Suppressor macrophage treated with lipopolysaccharide for 1 hour (primary cell): ENCODE data around the gene COL4A4.

Experiments used
- DNase-seq, 3 donors: peaks; one replicate each; pipeline ENCODE4 v3.0.0-alpha.2; 2020 to 2022

The COL4A4 gene

DNA sequence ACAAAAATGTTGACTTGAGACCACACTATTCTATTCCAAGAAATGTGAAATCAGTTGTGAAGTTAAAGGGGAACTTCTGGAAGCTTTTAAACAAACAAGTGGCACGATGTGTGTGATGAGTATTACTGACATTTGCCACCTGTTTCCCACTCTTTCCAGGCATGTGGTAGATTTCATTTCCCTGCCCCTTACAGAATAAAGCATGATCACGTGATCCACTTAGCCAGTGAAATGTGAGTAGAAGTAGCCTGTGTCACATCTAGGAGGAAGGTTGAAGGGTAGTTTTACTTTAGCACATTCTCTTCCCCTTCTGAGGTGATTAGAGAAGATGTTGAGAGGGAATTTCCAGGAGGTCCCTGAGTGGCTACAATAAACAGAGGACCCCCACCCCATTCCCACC, 3.8 kb downstream of the COL4A4 start:
- DNase-seq: no peak

DNA sequence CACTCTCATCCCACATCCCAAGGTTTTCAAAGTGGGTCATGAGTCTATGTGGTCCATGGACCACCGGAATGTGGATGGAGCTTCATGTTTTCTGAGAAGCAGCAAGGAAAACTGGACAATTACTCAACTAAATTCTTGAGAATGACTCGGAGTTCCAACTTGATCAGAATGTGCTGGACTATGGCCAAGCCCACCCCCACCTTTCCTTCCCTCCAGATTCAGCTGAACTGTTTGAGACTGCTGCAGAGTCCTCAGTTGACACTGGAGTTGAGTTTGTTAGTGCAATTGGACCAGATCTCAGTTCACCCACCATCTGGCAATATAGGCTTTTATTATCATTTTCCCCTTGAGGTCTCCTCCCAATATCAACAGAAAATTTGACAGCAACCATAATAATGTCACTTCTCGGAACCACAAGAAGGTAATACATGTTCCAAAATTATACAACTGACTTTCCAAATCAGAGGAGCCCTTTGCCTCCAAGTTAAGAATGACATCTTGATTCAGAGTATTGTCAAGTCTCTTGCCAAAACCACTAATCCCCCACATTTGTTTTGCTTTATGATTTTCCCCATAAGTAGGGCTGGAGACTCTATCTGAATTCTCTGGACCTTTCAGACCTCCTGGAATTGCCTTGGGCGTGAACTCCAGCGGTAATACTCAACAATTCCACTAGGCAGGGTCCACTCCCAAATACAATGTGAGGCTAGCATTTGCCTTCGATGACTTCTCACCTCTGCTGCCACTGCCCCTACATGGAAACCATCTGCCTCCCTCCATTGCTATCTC, 8.8 kb downstream of the COL4A4 start:
- DNase-seq: no peak

DNA sequence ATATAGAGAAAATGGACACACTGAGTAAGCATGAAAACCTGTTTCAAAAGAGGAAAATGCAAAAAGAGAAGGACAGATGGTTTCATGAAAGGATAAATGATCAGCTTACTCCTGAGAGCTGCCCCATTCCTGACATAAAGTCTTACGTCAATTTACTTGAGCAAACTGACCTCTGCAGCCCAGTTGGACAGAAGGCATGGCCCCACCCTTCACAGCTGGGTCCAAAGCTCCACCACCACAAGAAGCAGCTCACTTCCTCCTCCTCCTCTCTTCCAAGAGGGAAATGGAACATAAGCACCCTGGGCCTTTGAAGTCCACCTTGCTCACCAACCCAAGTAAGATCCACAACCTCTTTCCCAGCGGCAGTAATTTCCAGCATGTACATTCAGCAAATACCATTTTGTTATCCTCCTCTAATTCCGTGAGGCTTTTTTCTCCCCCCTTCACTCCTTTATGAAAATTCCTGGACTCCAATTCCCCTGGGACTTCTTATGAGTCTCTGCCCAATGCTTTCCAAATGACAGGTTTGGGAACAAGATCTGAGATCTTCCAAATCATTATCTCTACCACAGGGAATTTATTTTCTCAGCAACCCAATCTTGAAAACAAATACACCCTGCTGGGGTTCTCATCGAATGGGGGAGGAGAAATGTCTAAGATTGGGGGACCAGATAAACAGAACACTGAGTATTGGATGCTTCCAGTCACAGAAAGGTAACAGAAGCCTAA, 10.1 kb downstream of the COL4A4 start:
- DNase-seq: no peak

DNA sequence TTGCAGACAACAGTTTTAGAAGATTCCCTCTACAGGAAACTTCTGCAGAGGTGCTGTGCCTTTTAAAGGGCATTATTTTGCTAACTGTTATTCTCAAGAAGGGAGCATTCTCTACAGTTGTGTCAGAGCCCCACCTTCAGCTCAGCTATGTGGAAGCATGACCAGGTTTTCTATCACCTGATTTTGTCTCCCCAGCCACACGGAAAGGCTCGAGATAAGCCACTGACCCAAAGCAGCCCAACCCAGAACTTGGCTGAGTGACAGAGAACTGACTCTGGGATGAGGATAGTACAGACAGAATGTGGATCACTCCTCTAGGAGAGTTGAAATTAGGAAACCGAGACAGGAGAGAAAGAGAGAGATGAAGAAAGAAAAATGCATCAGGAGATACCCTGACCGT, 10.7 kb downstream of the COL4A4 start:
- DNase-seq: no peak

DNA sequence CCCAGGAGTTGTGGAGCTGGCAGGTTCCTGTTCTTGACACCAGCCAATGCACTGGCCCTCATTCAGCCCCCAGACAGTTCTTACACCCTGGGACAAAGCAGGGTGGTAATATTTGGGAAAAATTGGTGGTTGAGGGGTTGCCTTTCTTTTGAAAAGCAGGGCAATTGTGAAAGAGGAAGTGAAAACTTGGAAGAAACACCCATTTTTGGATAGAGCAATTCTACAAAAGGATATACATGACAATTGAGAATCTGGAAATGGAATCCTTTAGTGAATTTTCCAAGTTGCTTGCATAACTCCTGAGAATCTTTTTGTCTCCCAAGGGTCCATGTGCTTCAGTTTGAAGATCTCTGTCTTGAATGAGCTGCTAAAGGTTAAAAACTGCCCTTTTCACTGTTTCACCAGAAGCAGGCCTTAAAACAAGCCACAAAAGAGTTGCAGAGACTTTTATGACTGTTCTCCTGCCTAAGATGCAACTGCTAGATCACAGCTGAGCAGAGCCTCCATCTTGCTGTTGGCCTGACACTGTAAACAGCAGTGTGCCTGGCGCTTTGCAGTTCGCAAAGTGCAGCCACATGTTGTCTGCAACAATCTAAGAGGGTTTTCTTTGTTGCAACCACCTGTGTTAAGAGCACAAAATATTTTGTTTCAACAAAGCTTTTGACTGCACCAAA, 11.8 kb downstream of the COL4A4 start:
- DNase-seq: no peak

DNA sequence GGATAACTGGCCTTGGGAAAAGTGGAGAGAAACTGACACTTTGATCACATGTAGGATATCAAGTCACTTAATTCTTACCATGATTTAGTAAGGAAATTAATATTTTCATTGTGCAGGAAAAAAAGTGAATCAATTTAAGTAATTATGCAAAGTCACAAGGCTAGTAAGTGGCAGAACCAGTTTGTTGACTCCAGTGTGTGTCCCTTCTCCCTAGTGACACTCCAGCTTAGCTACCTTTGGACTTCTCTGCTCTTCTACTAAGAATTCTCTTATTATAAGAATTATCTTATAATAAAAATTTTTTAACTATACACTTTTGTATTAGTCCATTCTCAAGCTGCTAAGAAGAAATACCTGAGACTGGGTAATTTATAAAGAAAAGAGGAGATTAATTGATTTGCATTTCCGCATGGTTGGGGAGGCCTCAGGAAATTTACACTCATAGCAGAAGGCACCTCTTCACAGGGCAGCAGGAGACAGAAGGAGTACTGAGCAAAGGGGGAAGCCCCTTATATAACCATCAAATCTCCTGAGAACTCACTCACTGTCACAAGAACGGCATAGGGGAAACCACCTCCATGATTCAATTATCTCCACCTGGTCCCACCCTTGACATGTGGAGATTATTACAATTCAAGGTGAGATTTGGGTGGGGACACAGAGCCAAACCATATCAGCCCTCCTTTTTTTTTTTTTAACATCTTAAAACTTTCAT, 13.6 kb downstream of the COL4A4 start:
- no peak for DNase-seq

DNA sequence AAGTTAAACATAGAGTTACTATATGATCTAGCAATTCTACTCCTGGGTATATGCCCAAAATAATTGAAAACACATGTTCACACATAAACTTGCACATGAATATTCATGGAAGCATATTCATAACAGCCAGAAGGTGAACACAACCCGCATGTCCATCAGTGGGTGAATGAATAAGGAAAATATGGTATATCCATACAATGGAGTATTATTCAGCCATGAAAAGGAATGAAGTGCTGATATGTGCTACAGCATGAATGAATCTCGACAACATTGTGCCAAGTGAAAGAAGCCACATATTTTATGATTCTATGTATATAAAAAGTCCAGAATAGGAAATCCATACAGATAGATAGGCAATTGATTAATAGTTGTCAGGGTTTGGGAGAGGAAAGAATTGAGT, 15.9 kb downstream of the COL4A4 start:
- no peak for DNase-seq

DNA sequence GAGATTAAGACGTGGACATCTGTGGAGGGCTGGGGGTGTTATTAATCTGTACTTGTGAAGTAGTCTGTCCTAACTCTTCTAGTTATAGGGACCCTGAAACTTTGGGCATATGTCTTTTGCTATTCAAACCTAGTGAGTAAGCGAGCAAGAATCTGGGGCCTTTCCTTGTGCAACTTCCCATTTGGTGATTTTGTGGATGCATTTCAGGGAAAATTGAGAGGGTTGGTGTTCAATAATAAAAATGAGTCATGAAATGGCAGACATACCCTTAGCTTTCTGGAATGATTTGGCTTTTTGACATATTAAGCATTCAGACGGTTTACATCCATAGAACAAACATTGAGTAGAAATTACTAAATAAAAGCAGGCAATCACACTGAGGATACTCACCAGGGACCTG, 17.0 kb downstream of the COL4A4 start:
- DNase-seq: no peak

DNA sequence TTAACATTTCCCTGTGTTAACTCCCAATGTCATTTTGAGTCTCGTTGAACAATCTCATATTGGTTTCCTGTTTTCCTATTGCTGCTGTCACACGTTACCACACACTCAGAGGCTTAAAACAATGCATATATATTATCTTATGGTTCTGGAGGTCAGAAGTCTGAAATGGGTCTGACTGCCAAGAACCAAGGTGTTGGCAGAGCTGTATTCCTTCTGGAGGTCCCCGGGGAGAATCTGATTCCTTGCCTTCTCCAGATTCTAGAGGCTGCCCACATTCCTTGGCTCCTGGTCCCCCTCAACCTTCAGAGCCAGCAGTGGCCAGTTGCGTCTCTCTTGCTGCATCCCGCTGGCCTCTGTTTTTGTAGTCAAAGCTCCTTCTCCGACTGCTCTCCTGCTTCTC, 17.5 kb downstream of the COL4A4 start:
- DNase-seq: no peak

DNA sequence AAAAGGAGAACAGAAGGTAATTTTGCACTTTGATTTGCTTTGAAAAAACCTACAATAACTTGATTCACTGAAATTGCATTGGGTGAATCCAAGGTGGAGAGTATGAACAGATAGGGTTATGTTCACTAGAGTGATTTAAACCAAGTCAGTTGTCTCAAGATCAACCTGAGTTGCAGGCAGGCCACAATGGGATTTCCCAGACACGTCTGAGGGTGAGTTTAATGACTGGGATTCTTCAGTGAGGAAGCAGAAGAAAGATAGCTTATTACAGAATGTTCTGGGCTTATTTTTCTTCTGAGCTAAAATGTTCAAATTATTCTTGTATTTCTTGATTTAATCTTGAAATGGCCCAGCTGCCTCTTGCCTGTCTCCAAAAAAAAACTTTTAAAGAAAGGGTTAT, 20.1 kb downstream of the COL4A4 start:
- no peak for DNase-seq

DNA sequence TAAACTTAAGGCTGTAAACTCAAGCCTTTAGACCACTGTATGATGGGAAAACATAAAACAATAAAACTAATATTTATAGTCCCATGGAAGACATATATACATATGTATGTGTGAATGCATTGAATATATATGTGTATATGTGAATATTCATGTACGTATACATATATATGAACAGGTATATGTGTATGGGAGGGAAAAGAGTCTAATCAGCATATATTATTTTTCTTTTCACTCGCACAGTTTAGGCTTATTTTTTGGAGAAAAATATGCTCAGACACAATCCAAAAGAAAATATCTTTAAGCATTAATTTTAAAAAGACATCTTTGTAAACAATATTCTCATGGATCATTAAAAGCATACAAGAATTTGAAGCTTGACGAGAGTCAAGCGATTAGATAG, 22.7 kb downstream of the COL4A4 start:
- no peak for DNase-seq

DNA sequence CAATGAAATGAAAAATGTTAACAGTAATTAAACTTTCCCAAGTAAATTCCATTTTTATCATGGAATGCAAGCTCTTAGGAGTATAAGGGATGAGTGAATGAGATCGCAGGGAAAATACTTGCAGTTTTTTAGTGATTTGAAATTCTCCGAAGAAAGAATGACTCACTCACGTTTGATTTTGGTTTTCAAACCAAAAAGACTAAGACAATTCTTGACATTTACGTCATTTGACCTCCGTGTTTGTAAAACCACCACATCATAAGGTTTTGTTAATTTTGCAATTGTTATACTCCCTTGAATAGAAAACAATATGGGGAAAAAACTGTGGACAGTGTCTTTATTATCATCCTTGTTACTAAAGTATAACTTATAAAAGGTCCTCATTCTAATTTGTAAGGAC, 29.4 kb downstream of the COL4A4 start:
- no peak for DNase-seq

DNA sequence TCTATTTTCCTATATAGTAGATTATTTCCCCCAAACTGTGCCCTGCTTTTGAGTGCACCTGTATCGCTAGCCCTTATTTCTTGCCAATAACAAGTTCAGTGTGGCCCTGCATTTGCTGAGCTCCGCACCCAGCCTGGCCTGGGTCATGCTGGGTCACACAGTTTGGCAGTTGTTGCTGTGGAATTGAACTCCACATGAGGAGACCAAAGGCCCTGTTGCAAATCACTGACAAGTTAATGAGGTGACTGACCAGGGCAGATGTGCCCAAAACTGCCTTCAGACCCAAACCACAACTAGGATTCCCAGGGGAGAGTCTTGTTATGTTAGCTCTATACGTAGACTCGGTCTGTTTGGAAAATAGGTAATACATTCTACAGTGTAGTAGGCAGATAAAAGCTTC, 31.0 kb downstream of the COL4A4 start:
- DNase-seq: no peak

DNA sequence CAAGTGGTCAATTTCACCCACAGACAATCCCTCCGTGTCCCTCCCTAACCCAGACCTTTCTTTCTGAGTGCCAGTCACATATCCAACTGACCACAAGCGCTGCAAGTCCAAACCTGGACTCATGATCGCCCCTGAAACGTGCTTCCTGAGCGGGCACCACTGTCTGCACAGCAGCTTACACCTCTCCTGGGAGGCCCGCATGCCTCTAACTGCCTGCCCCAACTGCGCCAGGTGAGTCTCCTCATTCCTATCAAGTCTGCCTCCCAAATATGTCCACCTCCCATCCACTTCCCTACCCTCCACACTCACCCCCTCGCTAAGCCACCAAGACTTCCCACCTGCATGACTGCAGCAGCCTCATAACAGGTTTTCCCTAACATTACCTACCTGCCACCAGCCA, 33.4 kb downstream of the COL4A4 start:
- no peak for DNase-seq

DNA sequence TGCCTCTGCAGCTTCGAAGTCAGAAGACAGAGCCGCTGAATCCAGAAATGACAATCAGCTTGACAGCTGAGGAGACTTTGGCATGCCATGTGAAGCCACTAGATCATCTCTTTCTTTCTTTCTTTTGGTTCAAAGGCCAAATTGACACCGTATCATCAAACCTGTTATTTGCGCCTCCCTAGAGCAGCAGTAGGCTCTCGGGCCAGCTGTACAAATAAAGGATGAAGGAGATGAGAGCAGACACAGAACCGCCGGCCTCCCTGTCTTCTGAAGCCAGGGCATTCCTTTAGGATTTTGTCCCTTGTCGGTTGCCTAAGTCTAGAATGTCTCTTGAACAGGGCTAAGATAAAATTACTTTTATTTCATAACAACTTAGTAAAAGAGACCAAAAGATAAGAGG, 36.8 kb downstream of the COL4A4 start:
- DNase-seq: no peak

DNA sequence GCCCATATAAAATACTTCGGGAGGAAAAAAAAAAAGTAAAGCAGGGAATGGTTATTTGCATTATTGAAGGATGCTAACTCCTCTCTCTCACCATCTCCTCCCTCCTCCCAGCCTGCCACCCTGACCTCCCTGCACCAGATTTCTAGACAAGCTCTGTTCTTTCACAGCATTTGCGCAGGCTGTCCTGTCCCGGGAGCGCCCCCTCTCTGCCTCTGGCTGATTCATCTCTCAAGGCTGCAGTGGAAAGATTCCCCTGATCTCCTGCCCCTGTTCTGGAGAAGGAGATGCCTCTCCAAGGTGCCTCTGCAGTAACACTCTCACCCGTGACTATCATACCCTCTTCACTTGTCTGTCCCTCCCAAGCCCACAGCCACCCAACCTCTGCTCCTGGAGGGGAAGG, 38.5 kb downstream of the COL4A4 start:
- no peak for DNase-seq

DNA sequence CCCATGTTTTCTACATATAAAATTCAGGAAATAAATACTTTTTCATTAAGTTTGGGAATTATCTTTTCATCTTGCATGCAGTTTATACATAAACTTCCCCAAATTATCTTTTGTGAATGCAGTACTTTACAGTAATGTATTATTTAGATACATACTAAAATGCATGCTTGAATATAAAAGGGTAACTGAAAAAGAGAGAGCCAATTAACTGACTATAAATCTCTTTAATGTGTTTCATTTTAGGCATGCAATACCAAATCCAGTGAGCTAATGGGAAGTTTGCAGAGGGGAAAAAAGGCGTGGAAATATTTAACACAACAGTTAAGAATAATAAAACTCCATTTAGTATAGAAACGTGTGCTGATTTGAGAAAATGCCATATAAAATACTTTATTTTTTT, 39.2 kb downstream of the COL4A4 start:
- DNase-seq: no peak

DNA sequence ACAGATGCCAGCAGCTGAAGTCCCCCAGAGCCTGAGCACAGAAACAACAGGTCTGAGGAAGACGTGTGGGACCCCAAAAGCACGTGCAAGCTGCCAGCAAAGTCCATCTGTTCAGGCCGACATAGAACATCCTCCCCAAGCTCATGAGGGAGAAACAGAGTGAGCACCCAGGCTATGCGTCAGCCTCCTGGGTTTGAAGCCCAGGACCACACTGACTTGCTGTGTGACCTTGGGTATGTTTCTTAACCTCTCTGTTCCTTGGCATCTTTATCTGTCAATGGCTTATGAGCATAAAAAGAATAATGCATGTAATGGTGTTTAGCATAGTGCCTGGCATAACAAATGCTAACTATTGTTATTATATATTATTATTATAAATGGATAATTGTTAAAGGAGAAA, 40.3 kb downstream of the COL4A4 start:
- no peak for DNase-seq

DNA sequence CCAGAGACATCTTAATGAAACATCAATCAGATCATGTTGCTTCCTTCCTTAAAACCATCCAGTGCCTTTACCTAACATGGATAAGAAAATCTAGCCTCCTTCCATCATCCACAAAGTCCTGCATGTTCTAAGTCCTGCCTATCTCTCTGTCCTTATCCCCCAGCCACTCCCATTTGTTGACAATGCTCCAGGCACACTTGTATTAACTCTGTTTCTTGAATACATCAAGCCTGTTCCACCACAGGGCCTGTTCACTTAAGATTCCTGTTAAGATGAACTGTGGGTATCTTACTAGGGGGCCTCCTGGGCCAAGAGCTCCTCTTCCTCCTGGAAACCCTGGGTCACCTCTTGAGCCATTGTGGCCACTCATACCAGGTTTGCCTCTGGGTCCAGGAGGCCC, 45.7 kb downstream of the COL4A4 start:
- DNase-seq: no peak

DNA sequence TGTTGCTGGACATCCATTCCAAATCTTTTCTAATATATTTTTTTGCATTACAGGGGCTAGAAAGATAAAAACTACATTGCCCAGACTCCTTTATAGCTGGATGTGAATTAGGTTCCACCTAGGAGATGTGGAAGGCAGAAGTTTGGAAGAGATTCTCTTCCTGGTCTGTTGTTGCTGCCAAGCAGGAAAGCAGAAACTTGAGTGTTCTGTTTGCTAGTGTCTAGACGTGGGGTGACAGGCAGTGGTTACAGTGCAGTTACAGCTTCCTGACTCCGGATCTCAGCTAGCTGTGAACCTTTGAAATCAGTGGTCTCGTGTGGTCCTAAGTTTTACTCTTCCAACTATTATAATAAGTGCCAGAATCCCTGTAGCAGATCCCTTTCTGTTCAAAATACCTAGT, 46.2 kb downstream of the COL4A4 start:
- DNase-seq: no peak

DNA sequence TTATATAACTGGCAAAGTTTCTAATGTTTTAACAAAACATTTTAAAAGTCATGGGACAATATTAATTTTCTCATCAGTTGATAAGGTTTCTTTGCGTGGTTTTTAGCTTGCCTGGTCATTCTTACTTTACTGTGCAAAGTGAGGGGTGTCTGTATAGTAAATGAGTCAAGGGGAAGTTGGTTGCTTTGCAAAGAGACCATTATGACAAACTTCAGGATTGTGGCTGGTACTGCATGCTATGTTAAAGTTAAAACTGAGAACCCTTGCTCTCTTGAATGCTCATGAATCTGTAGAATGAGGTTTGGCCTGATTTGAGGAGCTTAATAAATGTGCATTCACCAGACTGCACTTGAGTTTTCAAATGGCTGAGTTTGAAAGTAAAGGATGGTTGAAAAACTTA, 47.0 kb downstream of the COL4A4 start:
- peak in 1 of 3 donors; percentile 8 for DNase-seq

DNA sequence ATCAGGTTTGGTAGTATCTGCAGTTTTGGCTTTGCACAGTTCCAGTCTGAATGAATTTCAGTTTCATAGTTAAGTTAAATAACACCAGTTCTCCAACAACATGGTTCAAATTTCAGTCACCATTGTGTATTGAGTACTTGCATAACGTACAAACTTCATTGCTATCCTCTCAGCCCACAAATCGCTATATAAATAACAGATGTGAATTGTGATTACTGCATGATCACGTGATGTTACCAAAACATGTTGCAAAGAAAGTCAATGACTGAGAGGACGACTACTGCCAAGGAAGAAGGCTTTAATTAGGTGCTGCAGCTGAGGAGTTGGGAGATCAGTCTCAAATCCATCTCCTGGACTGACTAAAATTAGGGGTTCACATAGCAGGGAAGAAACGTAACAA, 48.2 kb downstream of the COL4A4 start:
- DNase-seq: no peak
